PC-3 (cell line): ENCODE data around the gene NFATC1. TPM values are rescaled to one million over a fixed set of nuclear protein-coding genes. Genes with fewer than 3 reads are reported as not detected.

Source experiments
- ATAC-seq: fragments of 200-7000 bp; cut with Tn5 transposase; 2 replicates; pipeline ENCODE4 v1.9.1; 2020; ENCODE audit warnings: mild to moderate bottlenecking, moderate library complexity
- BruUV-seq: library from RNA; stranded (reverse); fragments of 400-500 nt; replicated peaks from 2 replicates; lab custom pipeline; 2021; lab: Mats Ljungman, UMichigan
- CTCF ChIA-PET: fragments of 300-600 bp; sonication (Branson Sonifier 250); formaldehyde crosslinking; loops from one replicate; lab custom pipeline; 2022; ENCODE audit warnings: antibody characterized with exemption; lab: Charles Lee
- POLR2A ChIA-PET: fragments of 300-600 bp; sonication (Branson Sonifier 250); formaldehyde crosslinking; loops from one replicate; lab custom pipeline; 2022; ENCODE audit warnings: antibody characterized with exemption; ENCODE audit not compliant: unreplicated experiment; lab: Charles Lee
- DNase-seq: peaks from one replicate; pipeline ENCODE4 v3.0.0-alpha.2; 2015
- H2AFZ ChIP-seq: fragments of 300-600 bp; sonication (generic); 2 replicates; pipeline ENCODE4 v1.6.0; 2016; ENCODE audit warnings: antibody characterized with exemption, low read length
- H3F3A ChIP-seq: fragments of 300-600 bp; sonication (generic); one replicate; pipeline ENCODE4 v1.6.0; 2017; ENCODE audit warnings: antibody characterized with exemption, low read length, control low read depth, mild to moderate bottlenecking; ENCODE audit not compliant: unreplicated experiment
- H3K27ac ChIP-seq: fragments of 300-600 bp; sonication (generic); 2 replicates; pipeline ENCODE4 v1.5.1; 2016; ENCODE audit warnings: mild to moderate bottlenecking, low read length
- H3K27me3 ChIP-seq: fragments of 300-600 bp; sonication (generic); 2 replicates; pipeline ENCODE4 v1.6.1; 2016; ENCODE audit warnings: low read length, mixed read lengths
- H3K36me3 ChIP-seq: fragments of 300-600 bp; sonication (generic); 2 replicates; pipeline ENCODE4 v1.6.1; 2016; ENCODE audit warnings: low read depth, mixed run types, low read length, mixed read lengths
- H3K4me1 ChIP-seq: fragments of 300-600 bp; sonication (generic); 2 replicates; pipeline ENCODE4 v1.5.1; 2016; ENCODE audit warnings: low read length; ENCODE audit not compliant: insufficient read depth
- H3K4me2 ChIP-seq: fragments of 300-600 bp; sonication (generic); 2 replicates; pipeline ENCODE4 v1.6.0; 2016; ENCODE audit warnings: low read length
- H3K4me3 ChIP-seq: fragments of 300-600 bp; sonication (generic); 2 replicates; pipeline ENCODE4 v1.5.1; 2016; ENCODE audit warnings: mild to moderate bottlenecking, low read length, mixed read lengths
- H3K79me2 ChIP-seq: fragments of 300-600 bp; sonication (generic); 2 replicates; pipeline ENCODE4 v1.6.1; 2017; ENCODE audit warnings: low read length, mixed read lengths
- H3K9ac ChIP-seq: fragments of 300-600 bp; sonication (generic); 2 replicates; pipeline ENCODE4 v1.6.0; 2016; ENCODE audit warnings: mild to moderate bottlenecking, low read length
- H3K9me2 ChIP-seq: fragments of 300-600 bp; sonication (generic); replicated peaks from 2 replicates; pipeline ENCODE4 v1.6.1; 2016; ENCODE audit warnings: mixed run types, low read length, mixed read lengths
- H3K9me3 ChIP-seq: fragments of 300-600 bp; sonication (generic); 2 replicates; pipeline ENCODE4 v1.6.1; 2016; ENCODE audit warnings: low read length, mixed read lengths
- H4K20me1 ChIP-seq: fragments of 300-600 bp; sonication (generic); 2 replicates; pipeline ENCODE4 v1.6.1; 2016; ENCODE audit warnings: low read length, mixed read lengths
- CTCF ChIP-seq: fragments of 300-600 bp; sonication (generic); conservative IDR thresholded peaks from 2 replicates; pipeline ENCODE4 v1.5.1; 2017; ENCODE audit warnings: antibody characterized with exemption, low read depth, mild to moderate bottlenecking, low read length
- EZH2 ChIP-seq: fragments of 300-600 bp; sonication (generic); IDR thresholded peaks from one replicate; pipeline ENCODE4 v1.6.1; 2017; ENCODE audit warnings: antibody characterized with exemption, mild to moderate bottlenecking, low read length; ENCODE audit not compliant: unreplicated experiment
- EZH2phosphoT487 ChIP-seq: fragments of 300-600 bp; sonication (generic); IDR thresholded peaks from 2 replicates; pipeline ENCODE4 v1.6.1; 2018; ENCODE audit warnings: mild to moderate bottlenecking, antibody characterized with exemption, low read length, borderline replicate concordance
- intact Hi-C: fragments of 100-400 bp; cut with micrococcal nuclease; formaldehyde crosslinking; loops from 2 replicates; pipeline ENCODE4 v1.9.0; 2023
- total RNA-seq: library from RNA; depleted of rRNA; stranded (reverse); fragments of >200 nt; gene quantifications from 2 replicates; pipeline ENCODE4 v1.2.3, GENCODE V29; 2014

Gene NFATC1
- total RNA-seq, 1 experiment from 2014 or later, result 5.9 TPM

- BruUV-seq, result no TSS peak
- H3K9me3 ChIP-seq, result no peaks in the 10 kb centered on the region
- POLR2A ChIA-PET, result no interaction called here
Measured at GRCh38 chr18:79427368-79428225, 31.9 kb downstream of the NFATC1 start.

GRCh38 chr18:79428287-79428686, 32.6 kb downstream of the NFATC1 start:
- Histone ChIP-seq H3K27ac (no peak overlapping the region), H3K36me3 (no peaks in the 10 kb centered on the region), H3K9me3 (no peaks in the 10 kb centered on the region), H2AFZ (no peak overlapping the region), H3K9ac (no peak overlapping the region), H3K27me3 (no peaks in the 10 kb centered on the region), H3K4me1 (no peaks in the 10 kb centered on the region), H3K4me3 (no peak overlapping the region), H3F3A (no peaks in the 10 kb centered on the region), H4K20me1 (no peaks in the 10 kb centered on the region), H3K4me2 (no peak overlapping the region), H3K9me2 (no peaks in the 10 kb centered on the region), H3K79me2 (no peaks in the 10 kb centered on the region)
- no TSS peak for BruUV-seq
- ChIA-PET CTCF (no interaction called here), POLR2A (no interaction called here)
- intact Hi-C loops, result no loop called here
- TF ChIP-seq CTCF, result no peak
- no peak for TF ChIP-seq EZH2
- TF ChIP-seq EZH2phosphoT487, result no peak
- DNase-seq (no peak), ATAC-seq (no peak)

More at GRCh38 chr18:79427368-79428225, 31.9 kb downstream of the NFATC1 start:
- Histone ChIP-seq H3F3A (no peaks in the 10 kb centered on the region), H3K36me3 (no peaks in the 10 kb centered on the region), H3K4me1 (no peaks in the 10 kb centered on the region), H2AFZ (no peak overlapping the region), H3K4me2 (no peak overlapping the region), H3K79me2 (no peaks in the 10 kb centered on the region), H3K9ac (no peak overlapping the region), H3K27ac (no peak overlapping the region), H3K4me3 (no peak overlapping the region), H3K9me2 (no peaks in the 10 kb centered on the region), H4K20me1 (no peaks in the 10 kb centered on the region), H3K27me3 (no peaks in the 10 kb centered on the region)
- DNase-seq (no peak), ATAC-seq (no peak)
- TF ChIP-seq CTCF (no peak), EZH2 (no peak), EZH2phosphoT487 (no peak)
- intact Hi-C loops, result no loop called here
- CTCF ChIA-PET, result no interaction called here

- intact Hi-C loops, result no loop called here
- Histone ChIP-seq H3K4me1 (no peaks in the 10 kb centered on the region), H3K9me3 (no peaks in the 10 kb centered on the region), H4K20me1 (no peaks in the 10 kb centered on the region), H3K27me3 (no peaks in the 10 kb centered on the region), H3K36me3 (no peaks in the 10 kb centered on the region), H3K9ac (no peak overlapping the region), H3K9me2 (no peaks in the 10 kb centered on the region), H3K27ac (no peak overlapping the region), H3F3A (no peaks in the 10 kb centered on the region), H2AFZ (no peak overlapping the region), H3K79me2 (no peaks in the 10 kb centered on the region), H3K4me2 (no peak overlapping the region), H3K4me3 (no peak overlapping the region)
- no peak for TF ChIP-seq CTCF
- TF ChIP-seq EZH2, result no peak
- no peak for TF ChIP-seq EZH2phosphoT487
- POLR2A ChIA-PET, result no interaction called here
- ATAC-seq (no peak), DNase-seq (no peak)
- no TSS peak for BruUV-seq
- CTCF ChIA-PET, result no interaction called here
Measured at GRCh38 chr18:79429381-79429780, 33.7 kb downstream of the NFATC1 start.
